ENCODE measurements around the gene MYG1.
A peak's percentile ranks its signal among the peaks of the same experiment; 100 is the strongest.
"Not testable (repeated sequence)": the region's sequence is repeated elsewhere in the genome, so short reads cannot be mapped to it uniquely, and the experiment has no call there.

Gene MYG1

GRCh38 chr12:53279283-53279869 lies 20.1 kb upstream of the MYG1 start:
- no peak for DNase-seq
- in situ Hi-C loops (cut with MboI; ENCODE audit: low pct_unique_long_range_greater_than_20kb, low sequenced_read_pairs), result loop anchor here (25.0 kb wide), 1 partner anchor 217 kb away; the partner anchor contains the start of gene TNS2

- no peak for DNase-seq
- in situ Hi-C loops (cut with MboI; ENCODE audit: low pct_unique_long_range_greater_than_20kb, low sequenced_read_pairs), result loop anchor here (25.0 kb wide), 1 partner anchor 218 kb away; the partner anchor contains the start of gene TNS2
Measured at GRCh38 chr12:53279888-53280498, 19.5 kb upstream of the MYG1 start.

- in situ Hi-C loops (cut with MboI; ENCODE audit: low pct_unique_long_range_greater_than_20kb, low sequenced_read_pairs), result loop anchor here (25.0 kb wide), 1 partner anchor 224 kb away; the partner anchor contains the start of gene TNS2
- DNase-seq, result no peak
Measured at GRCh38 chr12:53286448-53286847, 13.0 kb upstream of the MYG1 start.

- DNase-seq, result peak; percentile 67
- in situ Hi-C loops (cut with MboI; ENCODE audit: low pct_unique_long_range_greater_than_20kb, low sequenced_read_pairs), result loop anchor here (25.0 kb wide), 1 partner anchor 225 kb away; the partner anchor contains the start of gene TNS2
Measured at GRCh38 chr12:53287741-53288216, 11.7 kb upstream of the MYG1 start.

GRCh38 chr12:53288322-53288721 lies 11.2 kb upstream of the MYG1 start:
- in situ Hi-C loops (cut with MboI; ENCODE audit: low pct_unique_long_range_greater_than_20kb, low sequenced_read_pairs), result loop anchor here (25.0 kb wide), 1 partner anchor 226 kb away; the partner anchor contains the start of gene TNS2

GRCh38 chr12:53289891-53290290 lies 9.6 kb upstream of the MYG1 start:
- in situ Hi-C loops (cut with MboI; ENCODE audit: low pct_unique_long_range_greater_than_20kb, low sequenced_read_pairs), result loop anchor here (25.0 kb wide), 1 partner anchor 228 kb away; the partner anchor contains the start of gene TNS2
- no peak for DNase-seq

More at GRCh38 chr12:53288322-53288721, 11.2 kb upstream of the MYG1 start:
- DNase-seq, result no peak

GRCh38 chr12:53290661-53291060 lies 8.8 kb upstream of the MYG1 start:
- no peak for DNase-seq
- in situ Hi-C loops (cut with MboI; ENCODE audit: low pct_unique_long_range_greater_than_20kb, low sequenced_read_pairs), result loop anchor here (25.0 kb wide), 1 partner anchor 228 kb away; the partner anchor contains the start of gene TNS2

GRCh38 chr12:53292426-53292825 lies 7.1 kb upstream of the MYG1 start:
- no peak for DNase-seq
- in situ Hi-C loops (cut with MboI; ENCODE audit: low pct_unique_long_range_greater_than_20kb, low sequenced_read_pairs), result loop anchor here (25.0 kb wide), 1 partner anchor 230 kb away; the partner anchor contains the start of gene TNS2

- peak; percentile 89 for DNase-seq
- in situ Hi-C loops (cut with MboI; ENCODE audit: low pct_unique_long_range_greater_than_20kb, low sequenced_read_pairs), result loop anchor here (25.0 kb wide), 1 partner anchor 233 kb away; the partner anchor contains the start of gene TNS2
Measured at GRCh38 chr12:53295070-53295890, 4.2 kb upstream of the MYG1 start, which contains the start of gene PFDN5. PFDN5 (plus strand) TSS chr12:53295542; CDS start chr12:53295568, 26 bp downstream.

- in situ Hi-C loops (cut with MboI; ENCODE audit: low pct_unique_long_range_greater_than_20kb, low sequenced_read_pairs), result loop anchor here (25.0 kb wide), 1 partner anchor 234 kb away; the partner anchor contains the start of gene TNS2
- DNase-seq, result no peak
Measured at GRCh38 chr12:53295891-53296219, 3.6 kb upstream of the MYG1 start.

GRCh38 chr12:53297106-53297505 lies 2.4 kb upstream of the MYG1 start:
- not testable (repeated sequence) for DNase-seq
- in situ Hi-C loops (cut with MboI; ENCODE audit: low pct_unique_long_range_greater_than_20kb, low sequenced_read_pairs), result loop anchor here (25.0 kb wide), 1 partner anchor 235 kb away; the partner anchor contains the start of gene TNS2

- DNase-seq, result peak; percentile 44
- in situ Hi-C loops (cut with MboI; ENCODE audit: low pct_unique_long_range_greater_than_20kb, low sequenced_read_pairs), result loop anchor here (25.0 kb wide), 1 partner anchor 236 kb away; the partner anchor contains the start of gene TNS2
Measured at GRCh38 chr12:53298164-53298563, 1.3 kb upstream of the MYG1 start.

- peak; percentile 85 for DNase-seq
- in situ Hi-C loops (cut with MboI; ENCODE audit: low pct_unique_long_range_greater_than_20kb, low sequenced_read_pairs), result loop anchor here (25.0 kb wide), 1 partner anchor 237 kb away; the partner anchor contains the start of gene TNS2
Measured at GRCh38 chr12:53299101-53299453, 418 bp upstream of the MYG1 start.

- no peak for DNase-seq
- in situ Hi-C loops (cut with MboI; ENCODE audit: low pct_unique_long_range_greater_than_20kb, low sequenced_read_pairs), result no loop called here
Measured at GRCh38 chr12:53300187-53300586, 692 bp downstream of the MYG1 start.

- no peak for DNase-seq
- in situ Hi-C loops (cut with MboI; ENCODE audit: low pct_unique_long_range_greater_than_20kb, low sequenced_read_pairs), result no loop called here
Measured at GRCh38 chr12:53302903-53303302, 3.4 kb downstream of the MYG1 start.

- in situ Hi-C loops (cut with MboI; ENCODE audit: low pct_unique_long_range_greater_than_20kb, low sequenced_read_pairs), result no loop called here
- DNase-seq, result no peak
Measured at GRCh38 chr12:53306826-53307225, 7.3 kb downstream of the MYG1 start.

GRCh38 chr12:53308276-53308675 lies 8.8 kb downstream of the MYG1 start:
- in situ Hi-C loops (cut with MboI; ENCODE audit: low pct_unique_long_range_greater_than_20kb, low sequenced_read_pairs), result no loop called here
- DNase-seq, result no peak

- DNase-seq, result peak; percentile 77
- in situ Hi-C loops (cut with MboI; ENCODE audit: low pct_unique_long_range_greater_than_20kb, low sequenced_read_pairs), result no loop called here
Measured at GRCh38 chr12:53313996-53314395, 14.5 kb downstream of the MYG1 start.

Measured in KBM-7 (cell line).